HepG2 (cell line): Measurements from ENCODE around the gene JUND. TPM values are rescaled to one million over a fixed set of nuclear protein-coding genes. Genes with fewer than 3 reads are reported as not detected.

ENCODE experiments used
- AGO2 ChIP-seq: fragments of 200-400 bp; formaldehyde crosslinking; optimal IDR thresholded peaks from 2 replicates; pipeline ENCODE3; 2017; ENCODE audit warnings: mild to moderate bottlenecking, low read depth, low read length, moderate library complexity
- AHR ChIP-seq: IDR thresholded peaks from 2 replicates; pipeline ENCODE4 v1.6.1; 2018; ENCODE audit warnings: missing genetic modification reagents, missing compliant biosample characterization
- CHD4 ChIP-seq: fragments of 200-600 bp; sonication (generic); IDR thresholded peaks from 2 replicates; pipeline ENCODE4 v1.7.0; 2017; ENCODE audit warnings: mild to moderate bottlenecking, low read length, borderline replicate concordance
- GATAD2A ChIP-seq: IDR thresholded peaks from 2 replicates; pipeline ENCODE4 v1.6.1; 2016
- HMGXB4 ChIP-seq, 2 experiments: sonication (generic) in 1 of 2; formaldehyde crosslinking in 1 of 2; IDR thresholded peaks; 2 replicates each; pipeline versions ENCODE4 v1.4.0 to v1.6.1; 2018 to 2020; ENCODE audit warnings: missing genetic modification reagents in 2 of 2, borderline replicate concordance in 1 of 2, low read depth in 1 of 2, mild to moderate bottlenecking in 1 of 2, missing biosample characterization in 1 of 2
- IRF9 ChIP-seq: sonication (generic); formaldehyde crosslinking; IDR thresholded peaks from 2 replicates; pipeline ENCODE4 v1.8.0; 2022; ENCODE audit warnings: missing genetic modification reagents, mild to moderate bottlenecking, borderline replicate concordance
- KDM1A ChIP-seq: IDR thresholded peaks from 2 replicates; pipeline ENCODE4 v1.6.1; 2016; ENCODE audit warnings: missing compliant biosample characterization
- MYNN ChIP-seq: sonication (generic); formaldehyde crosslinking; IDR thresholded peaks from 2 replicates; pipeline ENCODE4 v1.4.0; 2020; ENCODE audit warnings: mild to moderate bottlenecking, low read depth, missing genetic modification reagents
- NBN ChIP-seq: fragments of 450-650 bp; conservative IDR thresholded peaks from 2 replicates; pipeline ENCODE4 v1.6.1; 2017
- PRDM10 ChIP-seq: sonication (generic); formaldehyde crosslinking; IDR thresholded peaks from 2 replicates; pipeline ENCODE4 v1.4.0; 2020; ENCODE audit warnings: low read depth, missing genetic modification reagents
- RARG ChIP-seq: sonication (generic); formaldehyde crosslinking; IDR thresholded peaks from 2 replicates; pipeline ENCODE4 v1.4.0; 2020; ENCODE audit warnings: low read depth, mild to moderate bottlenecking, missing genetic modification reagents
- TIGD3 ChIP-seq: sonication (generic); formaldehyde crosslinking; IDR thresholded peaks from 2 replicates; pipeline ENCODE4 v1.5.1; 2020; ENCODE audit warnings: mild to moderate bottlenecking, missing genetic modification reagents, borderline replicate concordance
- ZMYM3 ChIP-seq: sonication (generic); formaldehyde crosslinking; IDR thresholded peaks from 2 replicates; pipeline ENCODE4 v1.5.1; 2020; ENCODE audit warnings: mild to moderate bottlenecking, missing genetic modification reagents
- ZNF282 ChIP-seq: fragments of 450-650 bp; IDR thresholded peaks from 2 replicates; pipeline ENCODE4 v1.6.1; 2018; ENCODE audit not compliant: partially characterized antibody
- ZNF333 ChIP-seq: sonication (generic); formaldehyde crosslinking; IDR thresholded peaks from 2 replicates; pipeline ENCODE4 v1.4.0; 2020; ENCODE audit warnings: mild to moderate bottlenecking, missing genetic modification reagents, borderline replicate concordance
- ZNF567 ChIP-seq: sonication (generic); formaldehyde crosslinking; IDR thresholded peaks from 2 replicates; pipeline ENCODE4 v1.8.1; 2023; ENCODE audit warnings: mild to moderate bottlenecking, missing genetic modification reagents, borderline replicate concordance
- ZSCAN30 ChIP-seq: sonication (generic); formaldehyde crosslinking; IDR thresholded peaks from 2 replicates; pipeline ENCODE4 v1.5.0; 2020; ENCODE audit warnings: mild to moderate bottlenecking, missing genetic modification reagents
- ZSCAN5A ChIP-seq: sonication (generic); formaldehyde crosslinking; IDR thresholded peaks from 2 replicates; pipeline ENCODE4 v1.8.0; 2022; ENCODE audit warnings: mild to moderate bottlenecking, missing genetic modification reagents, borderline replicate concordance
- polyA plus RNA-seq, 8 experiments: library from polyadenylated mRNA; depleted of rRNA in 3 of 8; stranded (reverse) in 7 of 8; unstranded in 1 of 8; fragments of >200 nt; fragmentation: Illumina TruSeq in 4 of 8; extraction: Trizol in 4 of 8; gene quantifications; 2 replicates each; pipeline versions ENCODE4 v1.2.1 to v1.2.3, GENCODE V29; 2011 to 2016; ENCODE audit warnings: low read depth in 4 of 8, missing spikeins in 1 of 8, mixed read lengths in 1 of 8; ENCODE audit not compliant: insufficient read depth in 1 of 8
- total RNA-seq, 5 experiments: library from RNA; depleted of rRNA; stranded (reverse); fragments of >200 nt; fragmentation: Illumina TruSeq; extraction: Trizol; gene quantifications; 2 replicates each; pipeline ENCODE4 v1.2.3, GENCODE V29; 2016; ENCODE audit warnings: low read depth in 1 of 5

The JUND gene
- total and polyA plus RNA-seq, 2 of the 13 experiments (the other 11 are each of a cell fraction or from before 2014, with no cell fraction given): 41.2 to 59.8 TPM

GRCh38 chr19:18233224-18233825, 48.1 kb downstream of the JUND start (continued):
- TF ChIP-seq ZNF567 (CRISPR knock-in tag) (no peak), GATAD2A (CRISPR knock-in tag) (no peak), ZNF282 (no peak), TIGD3 (CRISPR knock-in tag) (peak; percentile 77; the same call in 1 of the 2 replicates), ZMYM3 (CRISPR knock-in tag) (0 out of 2 replicates have a peak, but pooled peaks have one; percentile 41), HMGXB4 (CRISPR knock-in tag; IDR thresholded peaks at IDR 0.05; ENCODE audit: borderline replicate concordance in 1 of 2, low read depth in 1 of 2) (peak; percentile 54 to 72; a peak in 2 of 4 replicates), IRF9 (CRISPR knock-in tag) (peak; percentile 61; the same call in 1 of the 2 replicates), AHR (CRISPR knock-in tag) (peak; percentile 84; the same call in 1 of the 2 replicates), NBN (no peak), RARG (CRISPR knock-in tag) (no peak), KDM1A (CRISPR knock-in tag) (0 out of 2 replicates have a peak, but pooled peaks have one; percentile 48), ZNF333 (CRISPR knock-in tag) (peak; percentile 96; the same call in 1 of the 2 replicates), PRDM10 (CRISPR knock-in tag) (peak; percentile 70), AGO2 (no peak), MYNN (peak; percentile 63; the same call in 1 of the 2 replicates), CHD4 (peak; percentile 33; the same call in 1 of the 2 replicates), ZSCAN5A (CRISPR knock-in tag) (no peak), ZSCAN30 (CRISPR knock-in tag) (peak; percentile 39; the same call in 1 of the 2 replicates)
